H9 (cell line): ENCODE measurements around the gene GAGE10. TPM values are rescaled to one million over a fixed set of nuclear protein-coding genes. Genes with fewer than 3 reads are reported as not detected.
"Not testable (repeated sequence)": the region's sequence is repeated elsewhere in the genome, so short reads cannot be mapped to it uniquely, and the experiment has no call there.

Experiments
- DNase-seq: peaks from one replicate; pipeline ENCODE4 v3.0.0-alpha.2; 2017
- H2AFZ ChIP-seq: one replicate; pipeline ENCODE4 v1.6.1; 2013; ENCODE audit warnings: mild to moderate bottlenecking, low read length, control low read depth, moderate library complexity
- H2AK5ac ChIP-seq: 2 replicates; pipeline ENCODE4 v1.6.1; 2013; ENCODE audit warnings: low read length, control low read depth, mixed read lengths; ENCODE audit not compliant: insufficient read length
- H2BK120ac ChIP-seq: one replicate; pipeline ENCODE4 v1.6.1; 2013; ENCODE audit warnings: low read depth, mild to moderate bottlenecking, low read length, control low read depth, inconsistent platforms; ENCODE audit not compliant: poor library complexity, severe bottlenecking
- H2BK12ac ChIP-seq: 2 replicates; pipeline ENCODE4 v1.6.1; 2013; ENCODE audit warnings: low read length, control low read depth, mixed read lengths, low read depth; ENCODE audit not compliant: insufficient read length
- H2BK15ac ChIP-seq: 2 replicates; pipeline ENCODE4 v1.6.1; 2013; ENCODE audit warnings: low read depth, low read length, control low read depth
- H2BK20ac ChIP-seq: one replicate; pipeline ENCODE4 v1.6.1; 2013; ENCODE audit warnings: low read depth, mild to moderate bottlenecking, low read length, control low read depth, inconsistent platforms; ENCODE audit not compliant: poor library complexity, severe bottlenecking
- H2BK5ac ChIP-seq: 2 replicates; pipeline ENCODE4 v1.6.1; 2013; ENCODE audit warnings: low read length, control low read depth, mixed read lengths; ENCODE audit not compliant: insufficient read length
- H3K14ac ChIP-seq: 2 replicates; pipeline ENCODE4 v1.6.1; 2013; ENCODE audit warnings: low read length, control low read depth; ENCODE audit not compliant: insufficient read depth
- H3K18ac ChIP-seq: 2 replicates; pipeline ENCODE4 v1.6.1; 2013; ENCODE audit warnings: low read depth, mild to moderate bottlenecking, mixed read lengths, low read length, control low read depth; ENCODE audit not compliant: insufficient read length
- H3K23ac ChIP-seq: 2 replicates; pipeline ENCODE4 v1.6.1; 2013; ENCODE audit warnings: low read length, control low read depth, mixed read lengths, low read depth; ENCODE audit not compliant: insufficient read length
- H3K23me2 ChIP-seq: 2 replicates; pipeline ENCODE4 v1.6.1; 2013; ENCODE audit warnings: low read depth, mild to moderate bottlenecking, mixed read lengths, low read length, control low read depth; ENCODE audit not compliant: insufficient read length, poor library complexity, severe bottlenecking
- H3K27ac ChIP-seq: 2 replicates; pipeline ENCODE4 v1.5.1; 2013; ENCODE audit warnings: low read length, control low read depth, mixed read lengths, low read depth; ENCODE audit not compliant: insufficient read length
- H3K27me3 ChIP-seq: 2 replicates; pipeline ENCODE4 v1.6.1; 2013; ENCODE audit warnings: low read length, control low read depth, inconsistent platforms; ENCODE audit not compliant: insufficient read depth
- H3K4ac ChIP-seq: 2 replicates; pipeline ENCODE4 v1.6.1; 2013; ENCODE audit warnings: low read depth, mild to moderate bottlenecking, control low read depth, inconsistent platforms, low read length, moderate library complexity
- H3K4me1 ChIP-seq: 2 replicates; pipeline ENCODE4 v1.6.1; 2013; ENCODE audit warnings: low read length, control low read depth, inconsistent platforms; ENCODE audit not compliant: insufficient read depth
- H3K4me2 ChIP-seq: 2 replicates; pipeline ENCODE4 v1.6.1; 2013; ENCODE audit warnings: low read length, control low read depth, mixed read lengths; ENCODE audit not compliant: insufficient read length, insufficient read depth
- H3K56ac ChIP-seq: 2 replicates; pipeline ENCODE4 v1.6.1; 2013; ENCODE audit warnings: low read depth, mild to moderate bottlenecking, mixed read lengths, low read length, control low read depth; ENCODE audit not compliant: insufficient read length
- H3K79me1 ChIP-seq: 2 replicates; pipeline ENCODE4 v1.6.1; 2013; ENCODE audit warnings: low read depth, mild to moderate bottlenecking, moderate library complexity, low read length, control low read depth, inconsistent platforms; ENCODE audit not compliant: insufficient read depth, poor library complexity, severe bottlenecking
- H3K79me2 ChIP-seq: 2 replicates; pipeline ENCODE4 v1.6.1; 2013; ENCODE audit warnings: low read length, control low read depth, inconsistent platforms; ENCODE audit not compliant: insufficient read depth
- H3K9ac ChIP-seq: 2 replicates; pipeline ENCODE4 v1.6.1; 2013; ENCODE audit warnings: low read length, control low read depth, mixed read lengths; ENCODE audit not compliant: insufficient read length; ENCODE audit errors: extremely low read depth
- H3K9me3 ChIP-seq: one replicate; pipeline ENCODE4 v1.6.1; 2013; ENCODE audit warnings: low read depth, low read length, inconsistent platforms; ENCODE audit not compliant: control insufficient read depth
- H3T11ph ChIP-seq: one replicate; pipeline ENCODE4 v1.6.1; 2013; ENCODE audit warnings: mild to moderate bottlenecking, low read length, control low read depth, inconsistent platforms
- H4K20me1 ChIP-seq: one replicate; pipeline ENCODE4 v1.6.1; 2013; ENCODE audit not compliant: control insufficient read depth, insufficient read length, insufficient read depth
- H4K5ac ChIP-seq: 2 replicates; pipeline ENCODE4 v1.6.1; 2013; ENCODE audit warnings: low read depth, mild to moderate bottlenecking, mixed read lengths, low read length, control low read depth; ENCODE audit not compliant: insufficient read length
- H4K8ac ChIP-seq: replicated peaks from 2 replicates; pipeline ENCODE4 v1.6.1; 2013; ENCODE audit warnings: low read length, control low read depth, mixed read lengths, low read depth; ENCODE audit not compliant: insufficient read length
- H4K91ac ChIP-seq: 2 replicates; pipeline ENCODE4 v1.6.1; 2013; ENCODE audit warnings: low read depth, mild to moderate bottlenecking, moderate library complexity, mixed read lengths, low read length, control low read depth; ENCODE audit not compliant: insufficient read length
- H3K27ac Mint-ChIP-seq, 3 experiments: 2 replicates in 2 of 3; 3 replicates in 1 of 3; pipeline ENCODE4 v1.8.0; 2020 to 2021; ENCODE audit warnings: mixed read lengths in 3 of 3, mild to moderate bottlenecking in 1 of 3, moderate library complexity in 1 of 3
- H3K27me3 Mint-ChIP-seq: 2 replicates; pipeline ENCODE4 v1.8.0; 2021; ENCODE audit warnings: low read depth, mild to moderate bottlenecking, moderate library complexity, mixed read lengths
- H3K36me3 Mint-ChIP-seq, 3 experiments: 2 replicates in 2 of 3; 3 replicates in 1 of 3; pipeline ENCODE4 v1.8.0; 2020 to 2021; ENCODE audit warnings: low read depth in 3 of 3, mixed read lengths in 3 of 3; ENCODE audit not compliant: insufficient read depth in 1 of 3
- H3K4me1 Mint-ChIP-seq, 2 experiments: 2 replicates each; pipeline ENCODE4 v1.8.0; 2020; ENCODE audit warnings: mixed read lengths in 2 of 2
- H3K4me3 Mint-ChIP-seq, 2 experiments: 2 replicates in 1 of 2; 3 replicates in 1 of 2; pipeline ENCODE4 v1.8.0; 2020 to 2021; ENCODE audit warnings: mild to moderate bottlenecking in 2 of 2, mixed read lengths in 2 of 2, moderate library complexity in 1 of 2
- H3K9me3 Mint-ChIP-seq, 2 experiments: 2 replicates in 1 of 2; 3 replicates in 1 of 2; pipeline ENCODE4 v1.8.0; 2020; ENCODE audit warnings: mild to moderate bottlenecking in 2 of 2, mixed read lengths in 2 of 2, moderate library complexity in 1 of 2
- CTCF ChIP-seq: fragments of 200-600 bp; sonication (generic); conservative IDR thresholded peaks from 3 replicates; pipeline ENCODE4 v1.8.0; 2021; ENCODE audit warnings: antibody characterized with exemption, mild to moderate bottlenecking
- WGBS: extraction: QIAGEN DNeasy Blood & Tissue Kit; methylation state at CpG from one replicate; pipeline ENCODE4 v1.1.7; 2013; ENCODE audit warnings: missing lambda C conversion rate, low lambda C conversion rate, mixed read lengths; ENCODE audit not compliant: insufficient read length; ENCODE audit errors: extremely low coverage; 5-methylcytosine and 5-hydroxymethylcytosine counted together
- total RNA-seq: library from RNA; stranded (reverse); gene quantifications from 2 replicates; pipeline ENCODE4 v1.2.1, GENCODE V29; 2021

The GAGE10 gene
- total RNA-seq, 1 experiment from 2014 or later = not detected

GRCh38 chrX:49316085-49316484 is 12.6 kb downstream of the GAGE10 start:
- H3K4me3 Mint-ChIP-seq = no peak overlapping the region
- no peak for DNase-seq
- no peak overlapping the region for H2BK120ac ChIP-seq
- H2BK12ac ChIP-seq = no peak overlapping the region
- no peaks in the 10 kb centered on the region; the same call in 1 of the 2 replicates for H3K4me1 ChIP-seq
- no peaks in the 10 kb centered on the region for H3K79me2 ChIP-seq
- no peak overlapping the region for H3K56ac ChIP-seq
- no peaks in the 10 kb centered on the region for H3K23me2 ChIP-seq
- no peaks in the 10 kb centered on the region for H3K27me3 ChIP-seq
- peaks cover 38 to 44% of the 10 kb centered on the region in 2 experiments for H3K9me3 Mint-ChIP-seq
- no peak overlapping the region for H4K5ac ChIP-seq
- H4K91ac ChIP-seq = no peak overlapping the region
- H3K27ac Mint-ChIP-seq = no peak overlapping the region
- H3K4me1 Mint-ChIP-seq = peaks cover 3 to 14% of the 10 kb centered on the region in 2 experiments
- H3K23ac ChIP-seq = no peak overlapping the region
- no peak for TF ChIP-seq CTCF
- no peak overlapping the region for H2BK5ac ChIP-seq
- peaks cover 6% of the 10 kb centered on the region for H3K27me3 Mint-ChIP-seq
- no peak overlapping the region for H2BK15ac ChIP-seq
- H3K9ac ChIP-seq = no peak overlapping the region
- H4K20me1 ChIP-seq = no peaks in the 10 kb centered on the region
- H3K27ac ChIP-seq = no peak overlapping the region
- H3T11ph ChIP-seq = no peak overlapping the region
- no peak overlapping the region for H3K18ac ChIP-seq
- H3K9me3 ChIP-seq = peaks cover 25% of the 10 kb centered on the region
- H3K4ac ChIP-seq = no peak overlapping the region
- H3K14ac ChIP-seq = no peak overlapping the region
- no peak overlapping the region for H2BK20ac ChIP-seq
- no peak overlapping the region for H2AFZ ChIP-seq
- WGBS = no CpG with 5 or more reads among the region's 4 CpGs
- H4K8ac ChIP-seq = no peak overlapping the region
- H2AK5ac ChIP-seq = no peak overlapping the region
- no peak overlapping the region for H3K4me2 ChIP-seq
- H3K36me3 Mint-ChIP-seq = no peaks in the 10 kb centered on the region; a peak in 1 of 7 replicates
- no peaks in the 10 kb centered on the region for H3K79me1 ChIP-seq

- not testable (repeated sequence) for H4K5ac ChIP-seq, H3K27me3 Mint-ChIP-seq, H2AK5ac ChIP-seq, H3K36me3 Mint-ChIP-seq, H3K23me2 ChIP-seq, H3K9me3 Mint-ChIP-seq, H2AFZ ChIP-seq, H3K27me3 ChIP-seq, H4K8ac ChIP-seq, H3K79me2 ChIP-seq, H3K56ac ChIP-seq, DNase-seq, H2BK20ac ChIP-seq, H2BK12ac ChIP-seq, H4K91ac ChIP-seq, H3K9me3 ChIP-seq, H3K23ac ChIP-seq, H2BK15ac ChIP-seq, H3K4me3 Mint-ChIP-seq, H3K9ac ChIP-seq, H3T11ph ChIP-seq, H3K4me1 Mint-ChIP-seq, H3K79me1 ChIP-seq, H3K4me2 ChIP-seq, H4K20me1 ChIP-seq, H3K4ac ChIP-seq, H3K4me1 ChIP-seq, H3K14ac ChIP-seq, H3K27ac ChIP-seq, H3K18ac ChIP-seq, H2BK120ac ChIP-seq, H2BK5ac ChIP-seq, H3K27ac Mint-ChIP-seq
- no CpG with 5 or more reads among the region's 16 CpGs for WGBS
Measured at GRCh38 chrX:49321737-49322136, 18.3 kb downstream of the GAGE10 start, which contains the start of gene GAGE12J. Gene GAGE12J (plus strand): TSS chrX:49322037. CDS start chrX:49323194, 1,157 bp downstream.
